Smooth muscle cell of the brain vasculature (primary cell): ENCODE measurements around the gene TWNK.

ENCODE experiments used
- DNase-seq: peaks from one replicate; pipeline ENCODE4 v3.0.0-alpha.2; 2012; ENCODE audit warnings: low read depth, low spot score

TWNK gene

DNA sequence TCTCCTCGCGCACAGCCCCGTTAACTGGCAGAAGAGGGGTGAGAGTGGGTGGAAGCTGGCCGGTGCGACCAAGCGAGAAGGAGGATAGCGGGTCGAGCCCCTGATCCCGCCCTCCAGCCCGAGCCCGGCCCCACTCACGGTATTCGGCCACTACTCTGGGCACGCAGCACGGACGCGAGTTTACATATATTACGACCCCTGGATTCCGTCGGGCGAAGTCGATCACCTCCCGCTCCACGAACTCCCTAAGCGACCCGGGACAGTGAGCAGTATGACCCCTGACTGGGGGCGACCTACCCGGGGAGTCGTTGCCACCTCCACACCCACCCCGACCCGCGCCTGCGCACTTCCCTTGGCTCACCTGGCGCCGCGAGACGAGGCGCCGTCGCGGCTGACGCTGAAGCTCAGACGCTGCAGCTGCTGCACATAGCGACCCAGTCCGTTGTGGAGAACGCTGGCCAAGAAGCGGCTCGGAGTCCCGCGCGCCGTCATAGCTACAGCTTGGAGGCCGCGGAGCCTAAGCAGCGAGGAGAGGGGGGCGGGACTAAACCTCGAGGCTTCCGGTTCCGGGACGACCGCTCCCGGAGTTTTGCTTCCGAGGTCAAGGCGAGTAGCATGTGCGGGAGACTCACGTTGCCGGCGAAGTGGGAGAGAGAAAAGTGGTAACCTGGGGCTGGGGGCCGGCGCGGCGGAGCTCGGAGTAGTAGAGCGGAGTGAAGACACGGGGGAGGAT is at the start of gene TWNK, which contains the start of gene MRPL43:
TWNK (plus strand) TSS at position 592 of the 733 bp plus-strand sequence. CDS start 668 bp downstream, outside the sequence.
MRPL43 (minus strand) TSS at position 546 of the 733 bp plus-strand sequence; CDS start at position 492, 54 bp downstream.
- DNase-seq = no peak

DNA sequence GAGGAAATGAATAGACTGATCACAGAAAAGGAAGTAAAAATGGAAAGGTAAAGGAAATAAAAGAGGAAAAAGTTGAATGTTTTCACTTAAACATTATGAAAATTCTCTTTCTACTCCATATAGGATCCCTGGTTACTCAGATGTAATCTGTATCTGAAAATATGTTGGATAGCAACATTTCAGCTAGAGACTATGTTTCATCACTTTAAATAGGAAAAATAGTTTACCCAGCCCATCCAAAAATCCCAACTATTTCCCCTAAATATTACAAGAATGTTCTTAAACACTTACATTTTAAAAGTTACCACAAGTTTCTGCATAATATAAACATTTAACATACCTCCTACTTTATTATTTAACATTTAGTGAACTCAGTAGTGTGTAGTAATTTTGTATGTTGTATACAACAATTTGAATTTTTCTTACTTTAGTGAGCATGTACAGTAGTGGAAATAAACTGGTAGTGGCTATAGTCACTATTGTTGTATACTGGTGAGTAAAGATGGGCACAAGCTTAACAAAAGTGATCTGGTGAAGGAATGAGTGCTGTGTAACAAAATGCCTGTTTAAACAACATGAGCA is 47.5 kb upstream of the TWNK start:
- DNase-seq = no peak

DNA sequence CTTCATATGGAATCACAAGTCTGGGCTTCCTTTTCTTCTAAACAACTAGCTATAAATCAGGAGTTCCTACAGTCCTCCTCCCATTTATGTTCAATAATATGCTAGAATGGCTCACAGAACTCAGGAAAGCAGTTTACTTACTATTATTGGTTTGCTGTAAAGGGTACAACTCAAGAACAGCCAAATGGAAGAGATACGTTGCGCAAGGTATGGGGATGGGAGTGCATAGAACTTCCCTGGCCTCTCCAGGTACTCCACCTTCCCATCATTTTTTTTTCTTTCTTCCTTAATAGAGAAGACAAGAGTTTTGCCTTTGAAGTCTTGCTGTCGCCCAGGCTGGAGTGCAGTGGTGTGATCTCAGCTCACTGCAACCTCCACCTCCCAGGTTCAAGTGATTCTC is 45.1 kb upstream of the TWNK start:
- DNase-seq = no peak

- no peak for DNase-seq
Measured at GRCh38 chr10:100943508-100943907, 43.8 kb upstream of the TWNK start.

GRCh38 chr10:100945754-100946153 is 41.6 kb upstream of the TWNK start:
- DNase-seq = no peak

- DNase-seq = no peak
Measured at GRCh38 chr10:100948916-100949315, 38.4 kb upstream of the TWNK start.

- no peak for DNase-seq
Measured at GRCh38 chr10:100960251-100960650, 27.1 kb upstream of the TWNK start.

DNA sequence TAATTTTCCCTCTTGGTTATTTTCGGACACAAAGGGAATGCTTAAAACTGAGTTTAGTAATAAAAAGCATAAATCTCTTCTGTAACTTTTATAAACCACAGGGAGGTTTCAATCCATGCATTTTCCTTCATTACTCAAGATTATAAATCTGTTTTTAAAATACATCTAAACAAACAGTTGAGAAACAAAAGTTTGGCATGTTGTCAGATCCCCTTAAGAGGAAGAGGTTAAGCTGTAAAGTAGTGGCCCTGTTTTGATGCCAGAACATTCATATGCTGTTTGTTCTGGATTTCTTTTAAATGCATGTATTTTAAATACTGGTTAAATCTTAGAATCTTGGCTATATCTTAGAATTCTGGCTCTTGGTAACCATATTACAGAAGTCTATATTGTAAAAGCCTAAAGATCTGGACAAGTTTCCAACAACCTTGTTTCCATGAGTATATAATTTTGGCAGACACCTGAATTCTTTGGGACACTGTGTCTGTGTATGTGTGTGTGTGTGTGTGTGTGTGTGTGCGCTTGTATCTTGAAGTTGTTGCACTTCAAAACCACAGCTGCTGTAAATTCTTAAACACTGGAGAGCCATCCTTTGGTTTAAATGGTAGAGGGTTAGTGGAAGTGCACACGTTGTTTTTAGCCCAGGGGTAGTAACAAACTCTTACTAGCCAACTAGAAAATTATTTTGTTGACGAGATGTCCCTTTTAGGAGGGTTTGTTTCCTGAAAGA is 24.8 kb upstream of the TWNK start:
- DNase-seq = no peak

DNA sequence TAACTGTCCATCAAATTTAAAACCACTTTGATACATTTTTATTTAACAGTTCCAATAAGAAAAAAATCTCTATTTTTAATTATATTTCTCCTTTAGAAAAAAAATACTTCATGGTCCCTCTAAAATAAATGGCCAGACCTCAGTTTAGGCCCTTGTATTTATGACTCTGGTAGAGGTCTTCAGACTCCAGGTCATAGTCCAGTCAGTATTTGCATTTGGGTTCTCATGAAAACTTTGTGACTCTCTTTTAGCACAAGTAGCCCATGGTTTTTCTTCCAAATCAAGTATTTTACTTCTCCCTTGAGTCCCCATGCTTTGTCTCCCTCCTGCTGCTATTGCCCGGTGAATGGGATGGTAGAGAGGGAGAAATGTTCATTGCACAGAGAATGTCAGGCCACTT is 23.5 kb upstream of the TWNK start:
- DNase-seq = no peak

DNA sequence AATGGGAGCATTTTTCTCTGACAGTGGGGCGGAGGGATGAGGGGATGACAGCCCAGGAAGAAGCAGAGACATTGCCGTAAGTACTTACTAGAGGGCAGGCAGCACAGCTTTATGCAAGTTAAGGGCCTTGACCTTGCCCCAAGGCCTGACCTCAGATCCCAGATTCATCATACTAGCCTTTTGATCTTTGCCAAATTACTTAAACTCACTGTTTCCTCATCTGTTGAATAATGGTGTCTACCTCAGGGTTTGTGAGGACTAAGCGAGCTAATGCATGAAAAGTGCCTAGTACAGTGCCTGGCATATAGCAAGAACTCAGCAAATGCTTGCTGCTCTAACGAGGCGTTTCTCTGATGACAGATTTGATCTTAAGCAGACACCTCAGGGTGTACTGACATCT is 21.5 kb upstream of the TWNK start:
- DNase-seq = no peak

GRCh38 chr10:100966887-100967286 is 20.5 kb upstream of the TWNK start:
- no peak for DNase-seq

DNA sequence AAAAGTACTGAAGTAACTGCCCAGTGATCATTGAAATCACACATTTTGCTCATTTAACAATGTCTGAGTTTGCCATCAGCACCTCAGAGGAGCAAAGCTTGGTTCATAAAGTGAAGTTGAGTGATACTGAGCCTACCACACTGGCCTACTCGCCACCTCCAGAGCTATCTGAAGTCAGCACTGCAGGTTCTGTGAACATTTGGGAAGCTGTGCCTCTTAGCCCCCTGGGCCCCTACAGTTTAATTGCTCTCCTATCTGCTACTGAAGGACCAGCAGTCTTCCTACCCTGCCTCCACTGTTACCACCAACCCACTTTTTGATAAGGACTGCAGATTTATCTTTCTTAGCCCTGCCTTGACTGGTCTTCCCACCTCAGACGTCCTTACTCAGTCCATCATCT is 20.0 kb upstream of the TWNK start:
- no peak for DNase-seq

DNA sequence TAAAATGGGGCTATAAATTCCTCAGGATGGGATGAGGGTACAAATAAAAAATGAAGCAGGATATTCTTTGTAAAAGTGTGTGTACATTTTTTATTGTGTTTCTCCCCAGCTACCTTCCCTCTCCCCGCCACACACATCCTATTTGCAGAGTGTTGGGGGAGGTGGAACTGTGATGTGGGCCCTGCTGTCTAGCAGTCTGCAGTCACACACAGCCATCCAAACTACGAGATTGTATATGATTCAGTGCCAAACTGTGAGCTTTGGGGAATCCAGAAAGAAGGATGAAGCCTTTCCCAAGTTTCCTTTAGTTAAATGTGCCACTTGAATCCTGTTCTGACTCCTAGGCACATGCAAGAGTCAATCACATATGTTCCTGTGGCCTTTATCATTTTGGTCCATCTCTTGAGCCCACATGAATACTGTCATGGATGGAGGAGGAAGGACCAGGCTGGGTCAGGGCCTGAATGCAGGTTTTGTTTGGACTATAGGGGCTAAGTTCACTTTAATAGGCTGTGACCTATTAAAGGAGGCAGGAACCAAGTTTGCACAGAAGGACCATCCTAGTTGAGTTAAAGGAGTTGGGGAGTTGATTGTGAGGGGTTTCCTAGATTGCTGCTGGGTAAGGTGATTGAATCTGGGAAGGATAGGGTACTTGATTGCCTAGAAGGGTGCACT is 19.1 kb upstream of the TWNK start:
- DNase-seq = no peak

DNA sequence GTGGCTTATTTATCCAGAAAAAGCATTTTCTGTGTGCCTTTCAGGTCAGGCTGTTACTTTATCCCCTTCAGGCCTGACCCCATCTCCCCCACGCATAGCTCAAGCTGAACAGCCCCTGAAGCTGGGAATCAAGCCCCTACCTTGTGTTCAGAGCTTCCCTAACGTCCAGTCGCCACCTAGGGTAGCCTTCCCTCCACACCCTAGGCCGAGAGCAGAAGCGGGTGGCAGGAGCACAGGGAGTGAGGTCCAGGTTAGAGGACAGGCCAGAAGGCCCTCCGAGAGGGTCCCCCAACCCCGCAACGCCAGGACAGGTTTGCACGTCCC is 18.5 kb upstream of the TWNK start:
- DNase-seq = no peak

GRCh38 chr10:100969187-100970075 is 17.9 kb upstream of the TWNK start, which contains the start of gene SEMA4G:
TSS of gene SEMA4G (plus strand) at chr10:100969504. CDS start at chr10:100972913, 3,409 bp downstream.
- DNase-seq = no peak

DNA sequence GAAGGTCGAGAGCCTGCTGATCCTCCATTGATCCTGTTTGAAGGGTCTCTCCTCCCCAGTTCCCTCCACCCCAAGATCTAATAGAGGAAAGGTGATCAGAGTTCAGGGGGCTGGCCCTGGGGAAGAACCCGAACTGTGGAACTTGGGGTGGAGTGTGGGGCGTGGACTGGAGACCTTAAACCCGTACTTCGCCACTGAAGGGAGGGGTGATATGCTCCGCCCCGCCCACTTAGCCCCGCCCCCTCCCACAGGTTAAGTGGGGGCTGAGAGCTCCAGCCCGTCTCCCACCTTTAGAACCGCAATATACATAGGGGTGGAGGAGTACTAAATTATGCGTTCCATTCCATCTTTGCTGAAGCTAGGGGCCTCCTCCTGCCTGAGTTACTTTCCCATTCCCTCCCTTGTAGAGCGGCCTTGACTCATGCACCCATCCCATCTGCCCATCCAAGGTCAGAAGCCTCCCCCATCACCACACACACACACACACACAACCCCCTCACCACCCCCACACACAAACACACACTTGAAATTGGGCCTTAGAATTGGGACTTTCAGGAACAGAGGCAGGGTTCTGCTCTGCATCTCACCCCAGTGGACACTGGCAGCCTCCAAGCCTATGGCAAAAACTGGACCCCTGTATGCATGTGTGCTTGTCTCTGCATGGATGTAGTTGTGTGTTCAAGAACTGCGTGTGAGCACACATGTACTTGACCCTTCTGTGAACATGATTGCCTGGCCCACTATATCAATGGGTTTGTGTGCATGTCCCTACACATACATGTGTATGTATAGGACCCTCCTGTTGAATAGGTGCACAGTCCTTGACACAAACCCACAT is 17.0 kb upstream of the TWNK start:
- DNase-seq = no peak

DNA sequence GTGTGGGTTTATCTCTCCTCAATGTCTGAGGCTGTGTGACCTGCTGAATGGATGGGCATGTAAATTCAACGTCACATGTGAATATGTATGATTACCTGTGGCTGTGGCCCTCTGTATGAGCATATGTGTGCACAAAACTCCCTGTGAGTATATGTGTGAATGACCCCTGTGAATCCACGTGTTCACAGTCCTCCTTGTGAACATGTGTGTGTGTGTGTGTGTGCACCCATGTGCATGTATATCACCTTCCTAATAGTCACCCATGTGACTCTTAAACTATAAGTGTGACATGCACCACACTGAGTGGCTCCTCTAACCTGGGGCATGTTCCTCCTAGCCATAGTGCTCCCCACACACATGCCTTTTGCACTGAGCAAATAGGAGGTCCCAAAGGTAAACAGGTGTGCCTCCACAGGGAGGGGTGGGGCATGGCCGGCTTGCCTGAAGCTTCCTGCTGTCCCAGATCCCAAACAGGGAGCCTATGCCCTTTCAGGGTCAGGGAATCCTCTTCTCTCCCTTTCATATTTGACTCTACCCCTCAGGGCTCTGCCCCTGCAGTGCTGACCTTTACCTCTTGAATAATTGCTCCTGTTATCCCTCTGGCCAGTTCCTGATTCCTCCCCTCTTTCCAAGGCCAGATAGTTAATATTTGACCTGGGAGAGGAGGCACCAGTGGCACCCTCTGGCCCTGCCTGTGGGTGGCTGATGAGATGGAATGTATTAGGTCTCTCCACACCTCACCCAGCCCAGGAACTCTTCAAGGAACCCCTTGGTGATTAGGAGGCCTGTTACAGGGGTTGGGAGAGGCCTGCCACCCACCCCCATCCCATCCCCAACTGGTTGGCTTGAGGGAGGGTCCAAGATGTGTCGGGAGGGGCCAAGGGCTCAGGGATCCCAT is 16.2 kb upstream of the TWNK start:
- no peak for DNase-seq

DNA sequence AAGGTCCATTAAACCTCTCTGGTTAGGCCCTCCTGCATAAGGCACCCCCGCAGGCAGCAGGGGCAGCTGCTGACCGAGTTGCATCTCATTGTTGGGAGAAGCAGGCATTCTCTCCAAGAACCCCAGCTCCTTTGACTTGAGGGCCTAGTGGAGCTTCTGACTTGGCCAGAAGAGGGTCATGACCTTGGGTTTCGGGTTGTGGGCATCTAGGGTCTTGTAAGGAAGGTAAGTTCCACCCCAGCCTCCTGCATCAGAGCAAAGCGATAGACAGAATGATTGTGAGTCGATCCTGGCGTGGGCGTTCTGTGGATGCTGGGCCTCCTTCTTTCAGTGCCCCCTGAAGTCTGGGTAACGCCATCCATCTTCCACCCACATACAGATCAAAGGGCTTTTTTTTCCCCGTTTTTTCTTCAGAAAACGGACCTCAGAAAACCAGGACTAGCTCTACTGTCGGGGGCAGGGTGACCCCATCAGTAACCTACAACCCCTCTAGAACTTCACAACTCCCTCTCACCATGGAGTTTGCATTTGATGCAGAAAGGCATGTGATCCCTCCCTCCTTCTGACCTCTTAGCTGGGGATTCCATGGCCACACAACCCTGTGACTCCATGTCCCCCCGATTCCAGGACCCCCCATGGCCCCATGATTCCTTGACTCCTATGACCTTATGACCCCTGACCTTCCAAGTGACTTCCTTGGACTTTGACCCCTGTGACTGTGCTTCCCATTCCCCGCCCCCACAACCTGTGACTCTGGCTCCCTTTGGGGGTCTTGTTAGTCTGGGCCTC is 15.0 kb upstream of the TWNK start:
- DNase-seq = no peak
